T-helper 2 cell treated with Interferon-gamma antibody and Interleukin-4, amounts not matched to agents 100 ng/mL and 5 ng/mL, for 36 hours (primary cell): Measurements from ENCODE around the gene ARHGAP30. TPM values are rescaled to one million over a fixed set of nuclear protein-coding genes. Genes with fewer than 3 reads are reported as not detected.

ENCODE experiments used
- intact Hi-C: fragments of 100-400 bp; cut with micrococcal nuclease; formaldehyde crosslinking; loops from one replicate; pipeline ENCODE4 v1.15.1; 2023
- total RNA-seq: library from RNA; stranded (reverse); gene quantifications from 2 replicates; pipeline ENCODE4 v1.2.3, GENCODE V29; 2022

Gene ARHGAP30
- total RNA-seq, 1 donor from 2014 or later: 271 TPM

DNA sequence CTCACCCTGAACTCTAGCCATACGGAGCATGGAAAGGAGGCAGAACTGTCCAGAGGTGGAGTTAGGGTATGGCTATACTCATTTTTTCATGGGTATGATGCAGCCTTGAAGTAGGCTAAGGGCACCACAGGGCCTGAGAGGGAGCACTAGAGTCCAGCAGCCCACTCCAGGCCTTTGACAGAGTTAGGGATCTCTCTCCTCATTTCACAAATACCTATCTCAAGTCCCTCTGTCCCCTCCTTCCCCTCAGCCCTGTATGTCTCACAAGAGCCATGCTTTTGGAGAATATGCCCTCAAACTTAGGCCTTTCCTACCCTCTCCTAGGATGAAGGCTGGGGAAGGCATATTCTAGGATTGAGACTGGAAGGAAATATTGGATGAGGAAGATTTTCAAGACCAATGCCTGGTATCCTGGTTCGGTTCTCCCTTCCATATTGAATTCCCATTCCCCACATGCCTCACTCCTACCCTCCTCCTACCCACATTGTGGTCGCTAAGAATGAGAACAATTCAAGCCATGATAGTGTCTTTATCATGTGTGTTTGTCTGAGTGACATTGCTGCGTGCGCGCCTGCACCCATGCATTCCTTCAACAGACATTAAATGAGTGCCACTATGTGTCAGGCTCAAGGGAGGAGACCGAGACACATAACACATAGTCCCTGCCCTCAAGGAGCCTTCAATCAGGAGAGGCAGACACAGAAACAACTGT is 22.3 kb upstream of the ARHGAP30 start:
- intact Hi-C loops: loop anchor here (10.0 kb wide), 1 partner anchor 257 kb away; no protein-coding TSS in a partner anchor

- intact Hi-C loops: loop anchor here (10.0 kb wide), 1 partner anchor 256 kb away; no protein-coding TSS in a partner anchor
Observed at GRCh38 chr1:161091093-161091492, 21.4 kb upstream of the ARHGAP30 start.

DNA sequence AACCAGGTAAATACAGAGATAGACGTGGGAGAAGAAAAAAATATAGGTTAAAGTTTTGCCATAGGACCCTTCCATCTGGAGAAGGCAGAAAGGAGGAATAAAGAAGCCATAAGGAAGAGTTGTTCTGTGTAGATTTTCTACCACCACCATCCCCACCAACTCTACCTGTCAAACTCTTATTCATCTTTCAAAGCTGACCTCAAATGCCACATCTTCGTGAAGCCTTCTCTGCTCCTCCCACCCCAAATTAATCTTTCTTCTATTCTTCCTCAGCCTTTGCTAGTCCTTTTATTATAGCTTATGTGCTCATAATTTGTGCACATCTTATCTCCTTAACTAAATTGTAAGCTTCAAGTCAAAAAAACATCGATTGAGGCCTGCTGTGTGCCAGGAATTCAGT is 20.9 kb upstream of the ARHGAP30 start:
- intact Hi-C loops: loop anchor here (10.0 kb wide), 1 partner anchor 256 kb away; no protein-coding TSS in a partner anchor

GRCh38 chr1:161089938-161090337 is 20.2 kb upstream of the ARHGAP30 start:
- intact Hi-C loops: loop anchor here (10.0 kb wide), 1 partner anchor 255 kb away; no protein-coding TSS in a partner anchor

GRCh38 chr1:161089251-161089924 is 19.7 kb upstream of the ARHGAP30 start, which contains the start of gene NECTIN4:
TSS of gene NECTIN4 (minus strand) at chr1:161089558. CDS start at chr1:161089296, 262 bp downstream.
- intact Hi-C loops: no loop called here

DNA sequence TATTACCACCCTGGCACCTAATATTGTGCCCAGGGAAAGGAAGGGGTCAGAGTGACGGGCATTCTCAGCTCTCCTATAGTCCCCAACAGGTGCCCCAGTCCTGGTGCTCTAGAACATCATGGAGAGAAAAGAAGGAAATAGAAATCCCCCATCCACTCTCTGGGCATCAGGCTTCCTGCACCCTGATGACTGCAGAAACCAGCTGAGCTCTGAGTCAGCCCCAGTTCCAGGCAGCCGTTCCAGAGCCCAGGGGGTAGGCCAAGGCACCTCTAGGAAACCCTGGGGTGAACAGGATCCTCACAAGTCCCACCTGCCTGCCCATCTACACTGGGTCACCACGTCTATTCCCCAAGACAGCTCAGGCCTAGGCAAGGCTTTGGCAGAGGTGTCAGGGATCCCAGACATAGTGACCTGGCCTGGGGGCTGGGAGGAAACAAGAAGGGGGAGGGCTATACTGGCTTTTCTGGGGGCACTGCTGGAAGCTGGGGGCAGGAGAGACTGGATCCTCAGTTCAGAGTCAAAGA is 19.0 kb upstream of the ARHGAP30 start:
- intact Hi-C loops: no loop called here

DNA sequence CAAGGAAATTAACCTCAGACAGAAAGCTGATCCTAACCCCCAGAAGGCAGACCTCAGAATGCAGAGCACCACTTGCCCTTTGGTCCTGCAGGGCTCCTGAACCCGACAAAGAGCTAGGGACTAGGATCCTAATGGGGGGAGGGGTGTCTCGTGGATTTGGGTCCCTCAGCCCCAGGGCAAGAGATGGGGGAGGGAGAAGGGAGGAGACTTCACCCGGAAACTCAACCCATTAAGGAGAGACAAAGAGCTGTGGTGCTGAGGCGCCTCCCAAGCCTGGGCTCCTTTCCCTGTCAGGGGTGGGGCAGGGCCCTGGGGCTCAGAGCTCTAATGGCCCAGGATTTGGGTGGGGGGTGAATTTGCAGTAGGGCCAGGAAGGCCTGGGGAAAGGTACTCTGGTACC is 16.8 kb upstream of the ARHGAP30 start:
- intact Hi-C loops: no loop called here

- intact Hi-C loops: no loop called here
Observed at GRCh38 chr1:161085165-161085564, 15.5 kb upstream of the ARHGAP30 start.

- intact Hi-C loops: no loop called here
Observed at GRCh38 chr1:161084597-161084988, 14.9 kb upstream of the ARHGAP30 start.

GRCh38 chr1:161083748-161084596 is 14.3 kb upstream of the ARHGAP30 start:
- intact Hi-C loops: no loop called here

GRCh38 chr1:161082996-161083747 is 13.5 kb upstream of the ARHGAP30 start:
- intact Hi-C loops: no loop called here

- intact Hi-C loops: no loop called here
Observed at GRCh38 chr1:161082483-161082882, 12.8 kb upstream of the ARHGAP30 start.

DNA sequence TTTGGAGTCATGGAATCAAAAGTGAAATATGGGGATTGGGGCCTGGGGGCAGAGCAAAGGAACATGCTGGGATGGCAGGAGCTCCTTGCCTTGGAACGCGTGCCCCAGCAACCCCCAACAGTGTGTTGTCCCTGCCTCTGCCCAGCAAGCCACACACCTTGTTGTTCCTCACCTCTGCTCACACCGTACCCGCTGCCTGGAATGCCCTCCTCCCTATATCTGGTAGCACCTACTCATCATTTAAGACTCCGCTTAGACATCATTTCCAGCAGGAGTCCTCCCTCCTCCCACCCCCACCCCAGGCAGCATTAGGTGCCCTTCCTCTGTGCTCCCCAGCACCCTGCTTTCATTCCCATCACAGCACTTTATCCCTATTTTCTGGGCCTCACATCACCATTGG is 11.8 kb upstream of the ARHGAP30 start:
- intact Hi-C loops: no loop called here

DNA sequence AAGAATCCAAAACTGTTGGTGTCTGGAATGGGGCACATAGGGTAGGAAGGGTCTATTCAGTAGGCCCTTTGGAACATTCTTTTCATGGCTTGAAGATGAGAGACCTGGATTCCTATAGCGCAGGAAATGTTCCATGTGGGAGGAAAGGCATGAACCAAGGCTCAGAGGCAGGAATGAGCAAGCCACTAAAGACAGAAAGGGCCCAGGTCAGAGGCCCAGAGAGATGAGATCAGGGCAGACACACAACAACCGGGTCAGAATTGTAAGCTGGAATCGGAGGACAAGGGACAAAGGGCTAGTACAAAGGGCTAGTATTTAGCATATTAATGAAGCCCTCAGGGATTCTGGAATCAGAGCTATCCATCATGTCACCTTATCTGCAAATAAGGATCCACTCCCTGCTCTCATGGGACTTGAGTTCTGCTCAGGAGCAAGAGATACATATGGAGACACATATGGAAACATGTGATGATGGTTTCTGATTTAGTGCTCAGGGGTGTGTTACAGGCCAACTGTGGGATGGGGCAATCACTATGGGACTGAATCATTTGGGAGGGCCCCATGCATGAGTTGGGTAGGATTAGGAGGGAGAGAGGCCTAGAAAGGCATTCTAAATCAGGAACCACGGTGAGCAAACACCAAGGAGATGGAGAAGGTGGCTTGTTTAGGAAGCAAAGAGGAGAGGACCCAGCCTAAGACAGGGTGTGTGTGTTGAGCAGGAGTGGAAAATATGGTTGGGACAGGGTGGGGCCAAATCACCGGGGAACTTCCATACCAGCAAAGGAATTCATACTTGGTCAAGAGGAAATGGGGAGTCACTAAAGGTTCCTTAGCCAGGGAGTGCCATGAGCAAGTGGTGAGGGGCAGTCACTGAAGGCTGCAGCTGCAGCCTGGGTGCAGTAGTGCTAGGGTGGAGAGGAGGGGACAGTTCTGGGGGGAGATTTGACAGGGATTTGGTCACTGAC is 11.0 kb upstream of the ARHGAP30 start:
- intact Hi-C loops: no loop called here

GRCh38 chr1:161079436-161080110 is 9.9 kb upstream of the ARHGAP30 start:
- intact Hi-C loops: no loop called here

GRCh38 chr1:161077426-161077825 is 7.7 kb upstream of the ARHGAP30 start:
- intact Hi-C loops: no loop called here

- intact Hi-C loops: no loop called here
Observed at GRCh38 chr1:161076410-161076809, 6.7 kb upstream of the ARHGAP30 start.

DNA sequence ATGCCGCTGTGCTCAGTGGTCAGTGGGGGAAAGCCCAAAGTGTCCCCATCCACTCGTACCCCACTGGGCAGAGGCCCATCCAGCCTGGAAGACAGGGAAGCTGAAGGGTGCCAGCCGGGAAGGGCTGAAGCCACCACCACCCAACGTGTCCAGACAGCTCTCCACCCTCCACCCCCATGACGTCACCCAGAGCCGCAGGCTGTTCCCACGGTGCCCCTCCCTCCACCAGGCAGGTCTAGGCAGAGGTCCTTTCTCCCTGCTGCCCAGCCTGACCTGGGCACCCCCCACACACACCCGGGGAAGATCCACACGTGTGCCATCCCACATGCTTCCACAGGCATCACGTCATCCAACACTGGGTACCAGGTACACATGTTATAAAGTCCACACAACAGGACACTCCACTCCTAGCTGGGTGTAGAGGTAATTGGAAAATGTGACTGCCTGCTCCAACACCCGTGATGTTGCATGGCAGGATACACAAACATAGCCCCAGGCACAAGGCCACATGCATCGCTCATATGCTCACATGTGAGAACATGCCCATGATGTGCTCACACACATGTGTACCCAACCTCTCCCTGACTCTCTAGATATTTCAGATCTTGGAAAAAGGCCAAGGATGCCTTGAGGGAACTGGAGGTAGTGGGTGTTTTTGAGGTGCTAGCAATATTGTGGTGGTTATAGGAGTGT is 5.1 kb upstream of the ARHGAP30 start:
- intact Hi-C loops: no loop called here
